ENCODE data around the gene CCDC149.

Gene CCDC149

DNA sequence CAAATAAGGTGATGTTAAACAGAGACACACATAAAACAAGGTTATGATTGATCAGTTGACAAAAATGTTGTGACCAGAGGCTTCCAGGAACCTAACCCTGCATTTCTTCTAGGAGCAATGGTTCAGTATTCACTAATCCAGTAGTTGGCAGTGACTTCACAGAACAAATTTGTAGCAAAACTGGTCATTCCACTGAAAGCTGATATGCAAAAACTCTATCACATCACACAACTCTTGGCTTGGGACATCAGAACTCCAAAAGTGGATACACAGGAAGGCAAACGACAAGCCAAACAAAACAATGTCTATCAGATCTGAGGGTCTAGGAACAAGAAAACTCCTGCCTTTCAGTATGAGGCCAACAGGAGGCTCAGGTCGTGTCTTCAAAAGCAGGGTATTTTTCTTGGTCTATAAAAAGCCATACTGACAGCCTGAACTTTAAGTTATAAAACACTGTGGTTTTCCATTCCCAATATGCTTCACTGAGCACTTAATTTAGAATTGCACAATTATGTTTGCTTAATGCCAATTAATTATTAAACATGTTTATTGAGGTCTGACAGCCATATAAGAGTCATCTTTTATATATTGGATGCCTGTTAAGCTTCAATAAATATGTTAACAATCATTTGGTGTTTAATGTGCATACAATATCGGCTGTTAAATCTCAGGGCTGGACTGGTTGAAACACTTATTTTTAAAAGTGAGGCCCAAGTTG is 71.9 kb downstream of the CCDC149 start:
- no peak for DNase-seq (ENCODE audit: low spot score)

DNA sequence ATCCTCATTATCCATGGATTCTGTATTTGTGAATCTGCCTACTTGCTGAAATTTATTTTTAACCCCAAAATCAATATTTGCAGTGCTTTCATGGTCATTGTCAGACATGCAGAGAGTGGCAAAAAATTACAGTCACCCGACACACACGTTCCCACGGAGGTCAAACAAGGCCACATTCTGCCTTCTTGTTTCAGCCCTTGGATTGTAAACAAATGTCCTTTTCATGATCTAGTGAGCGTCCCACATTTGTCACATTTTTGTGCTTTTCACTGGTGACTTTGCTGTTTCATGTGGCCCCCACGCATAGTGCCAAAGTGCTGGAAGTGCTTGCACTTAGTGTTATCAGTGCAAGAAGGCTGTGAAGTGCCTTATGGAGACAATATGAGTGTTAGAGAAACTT is 72.5 kb downstream of the CCDC149 start:
- no peak for DNase-seq (ENCODE audit: low spot score)

GRCh38 chr4:24837781-24838180 is 75.1 kb downstream of the CCDC149 start:
- DNase-seq (ENCODE audit: low spot score), result no peak

- no peak for DNase-seq (ENCODE audit: low spot score)
These were observed 75.5 kb downstream of the CCDC149 start for GRCh38 chr4:24837336-24837735.

- DNase-seq (ENCODE audit: low spot score), result no peak
These were observed 76.1 kb downstream of the CCDC149 start for GRCh38 chr4:24836661-24837242.

- DNase-seq (ENCODE audit: low spot score), result no peak
These were observed 77.1 kb downstream of the CCDC149 start for GRCh38 chr4:24835696-24836095.

- DNase-seq (ENCODE audit: low spot score), result no peak
These were observed 81.2 kb downstream of the CCDC149 start for GRCh38 chr4:24831637-24832036.

GRCh38 chr4:24824720-24825119 is 88.1 kb downstream of the CCDC149 start:
- DNase-seq (ENCODE audit: low spot score), result no peak

DNA sequence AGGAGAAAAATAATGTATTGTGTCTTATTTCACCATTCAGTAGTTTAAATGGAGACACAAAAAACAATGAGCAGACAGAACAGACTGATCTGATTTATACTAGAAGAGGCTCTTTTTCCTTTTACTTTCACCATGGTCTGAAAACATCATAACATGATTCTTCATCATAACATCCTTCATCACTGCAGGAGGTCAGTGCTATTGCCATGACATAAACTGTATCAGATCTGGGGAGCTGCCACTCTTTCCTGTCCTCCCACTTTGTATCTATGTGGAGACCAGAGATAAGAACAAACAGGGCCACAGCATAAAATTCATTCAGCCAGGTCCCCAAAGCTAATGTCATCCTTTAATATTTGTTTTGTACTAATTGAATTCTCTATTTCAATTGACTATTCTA is 92.3 kb downstream of the CCDC149 start:
- no peak for DNase-seq (ENCODE audit: low spot score)

DNA sequence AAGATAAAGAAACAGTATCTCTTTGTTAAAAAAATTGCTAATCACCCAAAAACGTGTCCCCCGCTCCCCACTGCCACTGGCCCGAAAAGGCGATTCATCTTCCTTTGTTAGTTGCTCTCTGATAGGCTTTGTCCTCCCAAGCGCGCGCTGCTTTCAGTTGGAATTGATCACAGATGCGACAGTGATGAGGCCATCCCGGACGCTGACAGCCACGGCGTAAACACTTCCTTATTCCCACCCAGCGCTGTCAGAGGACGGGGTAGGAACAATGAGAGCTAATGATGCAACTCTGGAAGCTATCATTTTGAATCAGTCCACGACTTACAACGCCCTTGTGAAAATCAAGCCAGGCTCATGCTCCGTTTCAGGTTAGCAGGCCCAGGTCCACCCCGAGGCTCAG is 96.0 kb downstream of the CCDC149 start:
- DNase-seq (ENCODE audit: low spot score), result no peak

DNA sequence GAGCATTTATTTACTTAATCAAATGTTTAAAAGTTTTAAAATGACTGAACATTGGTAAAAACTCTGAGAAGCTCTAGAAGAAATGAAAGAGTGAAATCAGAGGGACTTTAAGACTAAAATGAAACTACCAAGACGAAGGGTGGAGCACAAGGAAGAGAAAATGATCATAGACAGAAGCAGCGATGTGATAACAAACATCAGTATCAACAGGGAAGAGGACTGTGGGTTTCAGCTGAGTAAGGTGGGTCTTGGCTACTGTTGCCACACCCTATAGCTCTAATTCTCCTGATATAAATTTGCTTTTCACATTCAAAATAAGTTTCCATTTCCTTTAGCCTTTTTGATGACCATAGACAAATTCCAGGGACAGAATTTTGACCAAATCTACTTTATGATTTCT is 99.1 kb downstream of the CCDC149 start:
- DNase-seq (ENCODE audit: low spot score), result no peak

GRCh38 chr4:24810871-24811631 is 101.8 kb downstream of the CCDC149 start:
- DNase-seq (ENCODE audit: low spot score), result no peak

- DNase-seq (ENCODE audit: low spot score), result no peak
These were observed 102.9 kb downstream of the CCDC149 start for GRCh38 chr4:24809815-24810405.

- no peak for DNase-seq (ENCODE audit: low spot score)
These were observed 103.5 kb downstream of the CCDC149 start for GRCh38 chr4:24809376-24809775.

GRCh38 chr4:24808955-24809354 is 103.9 kb downstream of the CCDC149 start:
- no peak for DNase-seq (ENCODE audit: low spot score)

GRCh38 chr4:24808261-24808660 is 104.6 kb downstream of the CCDC149 start:
- DNase-seq (ENCODE audit: low spot score), result no peak

DNA sequence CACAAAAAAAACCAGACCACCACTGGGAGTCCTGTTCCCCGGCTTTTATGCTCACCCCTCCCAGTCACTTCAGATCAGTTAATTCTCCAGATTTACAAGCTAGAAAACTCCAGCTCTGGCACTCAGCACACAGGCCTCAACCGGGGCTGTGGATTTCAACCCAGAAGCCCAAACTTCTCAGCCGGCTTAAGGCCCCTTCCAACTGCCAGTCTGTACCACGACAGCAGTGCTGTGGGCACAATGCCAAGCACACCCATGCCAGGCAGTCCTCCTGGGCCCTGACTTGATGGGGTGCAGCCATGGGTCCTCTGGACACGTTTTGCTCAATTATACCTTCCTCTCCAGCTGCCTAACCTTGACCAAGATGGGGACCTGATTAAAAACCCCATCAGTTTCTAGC is 105.2 kb downstream of the CCDC149 start:
- DNase-seq (ENCODE audit: low spot score), result no peak

- DNase-seq (ENCODE audit: low spot score), result no peak
These were observed 106.4 kb downstream of the CCDC149 start for GRCh38 chr4:24806206-24806990.

DNA sequence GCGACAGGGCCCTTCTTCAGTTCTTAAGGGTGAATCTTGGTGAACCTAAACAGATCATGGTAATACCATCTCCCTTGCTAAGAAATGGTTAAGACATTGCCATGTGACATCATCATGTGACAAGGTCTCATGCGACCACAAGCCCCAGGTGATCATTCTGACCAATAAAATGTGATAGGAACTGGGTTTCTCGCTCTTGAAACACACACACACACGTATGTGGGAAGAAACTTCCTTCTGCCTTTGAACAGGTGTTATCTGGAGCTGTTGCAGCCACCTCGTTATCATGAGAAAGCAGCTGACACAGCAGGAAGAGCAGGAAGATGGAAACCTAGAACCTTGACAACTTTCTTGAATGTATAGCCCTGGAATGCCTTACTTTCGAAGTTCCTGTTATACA is 107.3 kb downstream of the CCDC149 start:
- no peak for DNase-seq (ENCODE audit: low spot score)

DNA sequence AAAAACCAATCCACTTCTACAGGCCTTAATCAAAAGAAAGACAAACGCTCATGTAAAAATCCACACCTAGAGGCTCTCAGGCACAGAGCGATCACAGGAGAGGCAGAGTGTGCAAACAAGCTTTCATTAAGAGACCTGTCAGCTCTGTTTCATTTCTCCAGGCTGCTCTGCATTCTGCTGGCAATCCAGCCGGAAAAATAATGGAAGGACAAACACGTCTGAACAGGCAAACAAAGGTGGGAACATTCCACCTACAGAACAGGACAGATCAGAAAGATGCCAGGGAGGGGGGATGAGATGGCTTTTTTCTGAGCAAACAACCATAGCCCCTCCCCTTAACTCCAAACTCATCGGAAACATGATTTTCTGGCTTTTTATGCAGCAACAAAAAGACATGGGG is 107.8 kb downstream of the CCDC149 start:
- no peak for DNase-seq (ENCODE audit: low spot score)

DNA sequence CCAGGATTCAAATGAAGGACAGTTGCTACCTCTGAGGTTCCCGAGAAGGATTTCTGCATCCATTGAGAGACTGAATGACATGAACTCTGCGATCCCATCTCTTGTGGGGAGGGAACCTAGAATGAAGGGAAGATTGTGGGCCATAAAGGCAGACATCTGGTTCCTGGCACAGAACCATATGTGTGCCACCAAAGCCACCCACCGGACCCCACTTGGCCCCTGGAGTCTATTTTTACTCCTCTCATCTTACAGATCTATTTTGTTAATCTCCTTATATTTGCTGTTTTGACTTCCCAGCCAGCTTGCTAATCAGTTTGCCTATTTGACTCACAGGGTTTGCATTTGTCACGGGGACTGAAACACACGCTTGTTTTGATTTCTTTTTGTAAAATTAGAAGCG is 110.2 kb downstream of the CCDC149 start:
- DNase-seq (ENCODE audit: low spot score), result peak; percentile 43
